ENCODE results near the gene KREMEN2.

GRCh38 chr16:2982402-2982801 lies 18.3 kb downstream of the KREMEN2 start:
- TF ChIP-seq CTCF (IDR thresholded peaks at IDR 0.05; ENCODE audit: low read depth, low read length) = no peak
- no peak for TF ChIP-seq EZH2phosphoT487 (IDR thresholded peaks at IDR 0.05; ENCODE audit: low read depth)
